OCI-LY1 (cell line): Measurements from ENCODE around the gene MFAP4.

Experiments used
- CTCF ChIP-seq: fragments of 200-600 bp; sonication (generic), shearing (Covaris generic); IDR thresholded peaks from 2 replicates; pipeline ENCODE4 v1.5.1; 2017; ENCODE audit warnings: mild to moderate bottlenecking, antibody characterized with exemption, low read length, moderate library complexity, mixed read lengths
- EZH2 ChIP-seq: fragments of 200-600 bp; sonication (generic), shearing (Covaris generic); IDR thresholded peaks from 2 replicates; pipeline ENCODE4 v1.8.0; 2017; ENCODE audit warnings: borderline replicate concordance, mixed run types, mild to moderate bottlenecking, antibody characterized with exemption, low read length, moderate library complexity, mixed read lengths

DNA sequence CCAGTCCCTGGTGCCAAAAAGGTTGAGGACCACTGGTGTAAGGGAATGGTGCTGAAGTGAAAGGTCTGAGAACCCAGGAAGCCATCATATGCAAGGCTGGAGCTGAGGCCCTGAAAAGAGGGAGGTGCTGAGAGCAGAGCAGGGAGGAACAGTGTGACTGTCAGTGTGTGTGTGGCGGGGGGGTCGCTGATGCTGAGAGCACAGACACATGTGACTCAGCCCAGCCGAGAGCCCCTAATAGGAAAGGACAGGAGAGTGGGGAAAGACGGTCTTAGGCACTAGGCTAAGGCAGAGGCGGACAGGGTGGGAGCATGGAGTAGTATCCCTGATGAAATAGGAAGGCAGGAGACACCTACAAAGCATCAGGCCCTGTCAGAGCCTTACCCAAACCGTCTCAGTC lies 25.7 kb downstream of the MFAP4 start:
- TF ChIP-seq CTCF: no peak
- TF ChIP-seq EZH2: no peak
